Measurements from ENCODE around the gene NADK.
A peak's percentile ranks its signal among the peaks of the same experiment; 100 is the strongest.

The NADK gene

DNA sequence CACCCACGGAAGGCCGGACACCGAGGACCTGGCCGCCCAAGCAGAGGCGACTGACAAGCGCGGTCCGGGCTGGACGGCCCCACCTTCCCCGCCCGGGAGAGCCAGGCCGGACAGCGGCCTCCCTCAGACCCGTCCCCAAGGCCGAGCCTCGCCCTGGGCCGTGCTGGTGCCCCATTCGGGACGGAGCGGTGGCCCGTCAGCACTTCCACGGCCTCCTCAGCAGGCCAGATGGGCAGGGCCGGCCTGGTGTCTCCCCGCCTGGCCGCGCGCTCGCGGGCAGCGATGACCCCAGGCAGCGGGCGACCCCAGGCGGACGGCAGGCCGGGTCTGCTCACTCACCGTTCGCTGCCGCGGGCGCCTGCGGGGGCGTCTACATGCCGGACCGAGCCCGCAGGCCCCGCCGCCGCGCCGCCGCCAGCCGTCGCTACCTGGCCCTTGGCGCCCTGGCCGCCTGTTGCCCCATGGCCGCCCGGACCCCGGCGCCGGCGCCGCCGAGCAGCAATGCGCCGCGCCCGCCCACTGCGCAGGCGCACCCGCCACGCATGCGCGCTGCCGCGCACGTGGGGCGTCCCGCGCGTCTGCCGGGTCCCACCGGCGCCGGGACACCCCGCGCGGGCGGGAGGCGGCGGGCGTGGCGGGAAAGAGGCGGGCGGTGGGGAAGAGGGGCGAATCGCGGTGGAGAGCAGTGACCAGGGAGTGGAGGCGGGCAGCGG lies at the start of gene NADK:
Gene NADK, minus strand, starts transcription at position 521 of the 713 bp plus-strand sequence. CDS start 13,064 bp downstream, outside the sequence.
- DNase-seq = peak; percentile 73

- DNase-seq = no peak
These were observed 49.0 kb upstream of the NADK start for GRCh38 chr1:1827089-1827848.

DNA sequence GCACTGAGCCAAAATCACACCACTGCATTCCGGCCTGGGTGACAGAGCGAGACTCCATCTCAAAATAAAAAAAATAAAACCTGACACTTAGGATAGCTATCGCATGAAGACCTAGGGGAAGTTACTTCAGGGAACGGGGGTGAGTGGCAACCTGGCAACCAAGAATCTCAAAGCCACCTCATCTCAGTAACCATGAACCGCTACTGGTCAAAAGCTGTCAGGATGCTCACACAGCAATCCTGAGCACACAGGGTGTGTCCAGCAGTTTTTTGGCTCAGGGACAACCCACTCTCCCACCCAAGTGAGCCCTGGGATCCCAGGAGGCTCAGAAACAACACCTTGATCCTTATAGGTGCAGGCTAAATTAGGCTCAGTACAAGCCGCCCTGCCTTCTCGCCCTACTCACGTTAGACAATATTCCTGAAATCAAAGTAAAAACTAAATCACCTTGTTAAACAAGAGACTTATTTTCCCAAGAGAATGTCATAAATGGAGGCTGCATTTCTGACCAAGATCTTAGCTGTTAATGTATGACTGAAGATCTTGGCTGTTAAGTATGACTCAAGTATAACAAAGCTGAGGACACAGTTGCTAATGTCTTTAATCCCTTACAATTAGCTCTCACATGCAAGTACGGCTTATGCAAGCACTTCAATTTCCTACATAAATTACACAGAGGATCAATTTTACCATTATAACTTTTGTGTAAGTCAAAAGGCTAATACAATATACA lies 48.3 kb upstream of the NADK start:
- DNase-seq = no peak

DNA sequence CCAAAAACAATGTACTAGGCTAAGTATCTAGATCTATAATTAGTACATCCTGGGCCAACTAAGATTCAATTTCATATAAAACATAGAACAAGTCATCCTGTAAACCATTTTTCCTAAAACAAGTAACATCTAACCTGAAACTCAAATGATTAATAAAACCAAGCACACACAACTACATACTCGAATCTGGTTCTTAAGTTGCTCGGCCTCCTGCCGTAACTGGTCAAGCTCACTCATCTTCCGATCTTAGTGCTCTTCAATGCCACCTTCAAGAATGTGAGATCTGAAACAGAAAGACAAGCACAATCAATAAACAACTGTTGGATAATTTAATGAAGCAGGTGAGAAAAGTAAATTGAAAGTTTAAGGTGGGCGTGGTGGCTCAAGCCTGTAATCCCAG lies 46.9 kb upstream of the NADK start:
- no peak for DNase-seq

DNA sequence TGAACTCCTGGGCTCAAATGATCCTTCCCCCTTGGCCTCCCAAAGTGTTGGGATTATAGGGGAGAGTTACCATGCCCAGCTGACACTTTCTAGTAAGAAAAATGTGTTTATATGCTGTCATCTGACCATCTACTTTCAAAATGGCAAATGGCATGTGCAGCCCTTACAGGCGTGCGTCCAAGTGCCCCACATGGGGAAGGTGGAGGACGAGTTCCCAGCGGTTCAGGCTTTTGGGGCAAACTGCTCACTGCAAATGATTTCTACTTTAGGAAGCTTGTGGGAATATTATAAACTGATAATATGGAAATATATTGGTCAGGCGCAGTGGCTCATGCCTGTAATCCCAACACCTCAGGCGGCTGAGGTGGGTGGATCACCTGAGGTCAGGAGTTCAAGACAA lies 41.5 kb upstream of the NADK start:
- no peak for DNase-seq

DNA sequence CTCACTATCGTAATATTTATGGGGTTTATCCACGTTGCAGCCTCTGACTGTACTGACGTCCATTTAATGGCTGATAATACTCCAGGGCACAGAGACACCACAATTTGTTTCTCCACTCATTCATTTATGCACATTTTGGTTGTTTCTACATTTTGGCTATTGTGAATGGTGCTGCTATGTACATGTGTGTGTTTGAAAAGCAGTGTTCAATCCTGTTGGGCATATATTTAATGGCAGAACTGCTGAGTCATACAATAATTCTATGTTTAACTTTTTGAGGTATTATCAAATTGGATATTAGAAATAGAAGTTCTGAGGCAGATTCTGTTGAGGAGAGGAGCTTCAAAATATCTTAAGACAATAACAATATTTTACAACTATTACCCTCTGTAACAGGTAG lies 39.0 kb upstream of the NADK start:
- DNase-seq = no peak

DNA sequence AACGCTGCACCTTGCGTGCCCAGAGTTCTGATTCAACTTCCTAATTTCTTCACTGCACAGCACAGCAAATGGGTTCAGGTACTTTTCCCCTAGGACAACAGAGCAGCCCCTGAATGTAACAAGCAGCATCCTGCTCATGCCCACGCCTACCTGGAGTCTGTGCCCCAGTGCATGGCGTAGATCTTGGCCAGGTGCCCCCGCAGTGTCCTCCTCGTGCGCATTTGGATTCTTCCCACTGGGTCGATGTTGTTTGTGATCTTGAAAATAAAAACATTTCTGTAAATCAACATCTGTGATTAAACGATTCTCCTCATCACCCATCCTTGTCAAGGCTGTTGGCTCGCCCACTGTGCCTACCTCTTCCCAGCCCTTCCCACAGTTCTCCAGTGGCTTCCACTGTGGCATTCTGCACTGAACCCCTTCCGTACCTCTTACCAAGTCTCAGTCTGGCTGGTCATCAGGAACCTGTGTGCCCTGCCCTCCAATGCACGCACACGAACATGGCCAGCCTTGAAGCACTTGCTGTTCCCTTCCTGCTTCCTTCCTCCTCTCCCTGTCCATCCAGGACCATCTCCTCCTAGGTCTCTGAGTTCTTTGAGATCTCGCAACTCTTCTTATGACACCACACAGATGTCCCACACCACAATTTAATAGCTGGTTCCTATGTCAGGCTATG lies 37.5 kb upstream of the NADK start:
- no peak for DNase-seq

GRCh38 chr1:1809489-1809888 lies 31.2 kb upstream of the NADK start:
- no peak for DNase-seq

GRCh38 chr1:1808206-1808605 lies 29.9 kb upstream of the NADK start:
- DNase-seq = no peak

GRCh38 chr1:1806890-1807289 lies 28.6 kb upstream of the NADK start:
- no peak for DNase-seq

DNA sequence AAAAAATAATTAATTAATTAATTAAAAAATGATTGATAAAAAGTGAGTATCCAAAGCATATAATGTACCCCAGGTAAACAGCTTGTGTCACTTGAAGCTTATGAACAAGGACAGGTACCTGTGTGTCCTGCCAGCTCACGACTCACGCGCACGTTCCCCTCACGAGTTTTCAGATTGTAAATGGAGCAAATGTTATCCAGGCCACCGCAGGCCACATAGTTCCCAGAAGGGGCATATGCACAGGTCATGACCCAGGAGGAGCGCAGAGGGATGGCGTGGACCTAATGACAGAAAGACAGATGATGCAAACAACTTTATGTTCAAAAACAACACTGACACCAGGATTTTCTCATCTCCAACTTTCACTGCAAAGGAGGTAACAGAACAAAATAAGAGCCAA lies 26.0 kb upstream of the NADK start:
- no peak for DNase-seq

- no peak for DNase-seq
These were observed 24.6 kb upstream of the NADK start for GRCh38 chr1:1802871-1803270.

GRCh38 chr1:1799716-1800115 lies 21.4 kb upstream of the NADK start:
- no peak for DNase-seq

GRCh38 chr1:1797731-1798341 lies 19.6 kb upstream of the NADK start:
- DNase-seq = no peak

DNA sequence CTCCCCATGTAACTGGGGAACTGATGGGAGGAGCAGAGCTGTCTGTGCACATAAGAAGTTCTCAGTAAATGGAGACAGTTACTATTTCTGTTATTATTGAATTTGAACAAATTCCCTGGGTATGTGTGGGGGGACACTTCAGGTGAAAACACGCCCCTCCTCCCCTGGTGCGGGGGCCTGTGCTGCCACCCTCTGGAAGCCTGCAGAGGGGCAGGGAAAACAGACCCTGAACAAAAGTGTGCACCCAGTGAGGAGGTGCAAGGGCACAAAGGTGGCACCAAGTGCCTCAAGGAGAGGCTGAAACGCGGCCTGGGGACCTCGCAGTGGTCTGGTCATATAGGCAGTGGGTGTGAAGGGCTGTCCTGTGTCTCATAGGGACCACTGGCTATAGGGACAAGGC lies 18.2 kb upstream of the NADK start:
- no peak for DNase-seq

DNA sequence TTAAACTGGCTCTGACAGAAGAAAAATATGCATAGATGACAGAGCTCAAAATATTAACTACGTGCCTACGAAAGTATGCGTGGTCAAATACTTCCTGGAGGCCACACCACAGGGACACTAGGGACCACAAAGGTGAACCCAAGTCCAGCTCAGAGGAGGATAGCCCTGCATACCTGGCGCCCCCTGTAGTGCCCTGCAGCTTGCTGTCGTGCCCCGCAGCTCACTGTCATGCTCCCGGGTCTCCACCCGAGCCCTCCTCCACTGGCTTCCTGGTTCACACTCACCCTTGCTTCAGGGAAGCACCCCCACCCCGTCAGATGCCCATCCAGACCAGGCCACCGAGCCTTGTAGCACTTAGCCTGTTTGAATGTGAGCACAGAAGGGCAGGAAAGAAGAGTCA lies 16.7 kb upstream of the NADK start:
- DNase-seq = no peak

GRCh38 chr1:1793481-1794244 lies 15.4 kb upstream of the NADK start:
- no peak for DNase-seq

- DNase-seq = no peak
These were observed 10.6 kb upstream of the NADK start for GRCh38 chr1:1788646-1789431.

- no peak for DNase-seq
These were observed 9.9 kb upstream of the NADK start for GRCh38 chr1:1788136-1788535.

DNA sequence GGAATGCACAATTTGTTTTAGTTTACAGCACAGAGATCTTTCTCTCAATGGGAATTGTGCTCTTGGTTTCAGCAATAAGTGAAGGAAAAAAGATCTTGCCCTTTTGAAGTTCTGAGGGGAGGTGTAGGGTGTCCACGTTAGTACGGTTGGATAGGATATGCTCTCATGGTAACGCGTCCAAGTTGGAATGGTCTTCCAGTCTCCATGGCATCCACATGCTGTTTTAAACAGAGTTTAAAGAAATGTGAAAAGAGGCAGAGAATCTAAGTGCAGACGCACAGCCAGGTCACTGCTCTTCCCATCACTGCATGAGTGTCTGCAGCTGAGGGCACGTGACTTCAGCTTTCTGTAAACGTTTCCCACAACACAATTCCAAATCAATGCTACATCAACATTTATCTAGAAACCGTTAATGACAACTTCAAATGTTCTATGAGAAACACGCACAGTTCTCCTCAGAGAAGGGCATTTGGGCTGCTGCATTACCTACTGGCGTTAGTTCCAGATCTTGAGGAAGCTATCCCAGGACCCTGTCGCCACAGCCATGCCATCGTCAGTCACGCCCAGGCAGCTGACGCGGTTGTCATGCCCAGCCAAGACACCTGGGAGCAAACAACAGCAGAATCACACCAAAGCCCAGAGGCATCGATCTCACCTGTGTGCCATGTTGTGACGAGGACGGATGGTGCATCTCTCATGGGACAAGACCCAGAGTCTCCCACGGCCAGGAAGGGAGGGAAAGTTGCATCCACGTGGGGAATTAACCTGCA lies 8.8 kb upstream of the NADK start:
- DNase-seq = no peak

Measured in stimulated activated CD4-positive, alpha-beta T cell treated with anti-CD3 and anti-CD28 coated beads, Interleukin-4, amount 100 ng/mL, for 1 hour (primary cell).